H9 (cell line): ENCODE results near the gene CRISPLD2. TPM values are rescaled to one million over a fixed set of nuclear protein-coding genes. Genes with fewer than 3 reads are reported as not detected.

Experiments used
- DNase-seq: peaks from one replicate; pipeline ENCODE4 v3.0.0-alpha.2; 2017
- H2AFZ ChIP-seq: one replicate; pipeline ENCODE4 v1.6.1; 2013; ENCODE audit warnings: mild to moderate bottlenecking, low read length, control low read depth, moderate library complexity
- H2AK5ac ChIP-seq: 2 replicates; pipeline ENCODE4 v1.6.1; 2013; ENCODE audit warnings: low read length, control low read depth, mixed read lengths; ENCODE audit not compliant: insufficient read length
- H2BK120ac ChIP-seq: one replicate; pipeline ENCODE4 v1.6.1; 2013; ENCODE audit warnings: low read depth, mild to moderate bottlenecking, low read length, control low read depth, inconsistent platforms; ENCODE audit not compliant: poor library complexity, severe bottlenecking
- H2BK12ac ChIP-seq: 2 replicates; pipeline ENCODE4 v1.6.1; 2013; ENCODE audit warnings: low read length, control low read depth, mixed read lengths, low read depth; ENCODE audit not compliant: insufficient read length
- H2BK15ac ChIP-seq: 2 replicates; pipeline ENCODE4 v1.6.1; 2013; ENCODE audit warnings: low read depth, low read length, control low read depth
- H2BK20ac ChIP-seq: one replicate; pipeline ENCODE4 v1.6.1; 2013; ENCODE audit warnings: low read depth, mild to moderate bottlenecking, low read length, control low read depth, inconsistent platforms; ENCODE audit not compliant: poor library complexity, severe bottlenecking
- H2BK5ac ChIP-seq: 2 replicates; pipeline ENCODE4 v1.6.1; 2013; ENCODE audit warnings: low read length, control low read depth, mixed read lengths; ENCODE audit not compliant: insufficient read length
- H3K14ac ChIP-seq: 2 replicates; pipeline ENCODE4 v1.6.1; 2013; ENCODE audit warnings: low read length, control low read depth; ENCODE audit not compliant: insufficient read depth
- H3K18ac ChIP-seq: 2 replicates; pipeline ENCODE4 v1.6.1; 2013; ENCODE audit warnings: low read depth, mild to moderate bottlenecking, mixed read lengths, low read length, control low read depth; ENCODE audit not compliant: insufficient read length
- H3K23ac ChIP-seq: 2 replicates; pipeline ENCODE4 v1.6.1; 2013; ENCODE audit warnings: low read length, control low read depth, mixed read lengths, low read depth; ENCODE audit not compliant: insufficient read length
- H3K23me2 ChIP-seq: 2 replicates; pipeline ENCODE4 v1.6.1; 2013; ENCODE audit warnings: low read depth, mild to moderate bottlenecking, mixed read lengths, low read length, control low read depth; ENCODE audit not compliant: insufficient read length, poor library complexity, severe bottlenecking
- H3K27ac ChIP-seq: 2 replicates; pipeline ENCODE4 v1.5.1; 2013; ENCODE audit warnings: low read length, control low read depth, mixed read lengths, low read depth; ENCODE audit not compliant: insufficient read length
- H3K27me3 ChIP-seq: 2 replicates; pipeline ENCODE4 v1.6.1; 2013; ENCODE audit warnings: low read length, control low read depth, inconsistent platforms; ENCODE audit not compliant: insufficient read depth
- H3K4ac ChIP-seq: 2 replicates; pipeline ENCODE4 v1.6.1; 2013; ENCODE audit warnings: low read depth, mild to moderate bottlenecking, control low read depth, inconsistent platforms, low read length, moderate library complexity
- H3K4me1 ChIP-seq: 2 replicates; pipeline ENCODE4 v1.6.1; 2013; ENCODE audit warnings: low read length, control low read depth, inconsistent platforms; ENCODE audit not compliant: insufficient read depth
- H3K4me2 ChIP-seq: 2 replicates; pipeline ENCODE4 v1.6.1; 2013; ENCODE audit warnings: low read length, control low read depth, mixed read lengths; ENCODE audit not compliant: insufficient read length, insufficient read depth
- H3K56ac ChIP-seq: 2 replicates; pipeline ENCODE4 v1.6.1; 2013; ENCODE audit warnings: low read depth, mild to moderate bottlenecking, mixed read lengths, low read length, control low read depth; ENCODE audit not compliant: insufficient read length
- H3K79me1 ChIP-seq: 2 replicates; pipeline ENCODE4 v1.6.1; 2013; ENCODE audit warnings: low read depth, mild to moderate bottlenecking, moderate library complexity, low read length, control low read depth, inconsistent platforms; ENCODE audit not compliant: insufficient read depth, poor library complexity, severe bottlenecking
- H3K79me2 ChIP-seq: 2 replicates; pipeline ENCODE4 v1.6.1; 2013; ENCODE audit warnings: low read length, control low read depth, inconsistent platforms; ENCODE audit not compliant: insufficient read depth
- H3K9ac ChIP-seq: 2 replicates; pipeline ENCODE4 v1.6.1; 2013; ENCODE audit warnings: low read length, control low read depth, mixed read lengths; ENCODE audit not compliant: insufficient read length; ENCODE audit errors: extremely low read depth
- H3K9me3 ChIP-seq: one replicate; pipeline ENCODE4 v1.6.1; 2013; ENCODE audit warnings: low read depth, low read length, inconsistent platforms; ENCODE audit not compliant: control insufficient read depth
- H3T11ph ChIP-seq: one replicate; pipeline ENCODE4 v1.6.1; 2013; ENCODE audit warnings: mild to moderate bottlenecking, low read length, control low read depth, inconsistent platforms
- H4K20me1 ChIP-seq: one replicate; pipeline ENCODE4 v1.6.1; 2013; ENCODE audit not compliant: control insufficient read depth, insufficient read length, insufficient read depth
- H4K5ac ChIP-seq: 2 replicates; pipeline ENCODE4 v1.6.1; 2013; ENCODE audit warnings: low read depth, mild to moderate bottlenecking, mixed read lengths, low read length, control low read depth; ENCODE audit not compliant: insufficient read length
- H4K8ac ChIP-seq: replicated peaks from 2 replicates; pipeline ENCODE4 v1.6.1; 2013; ENCODE audit warnings: low read length, control low read depth, mixed read lengths, low read depth; ENCODE audit not compliant: insufficient read length
- H4K91ac ChIP-seq: 2 replicates; pipeline ENCODE4 v1.6.1; 2013; ENCODE audit warnings: low read depth, mild to moderate bottlenecking, moderate library complexity, mixed read lengths, low read length, control low read depth; ENCODE audit not compliant: insufficient read length
- H3K27ac Mint-ChIP-seq, 3 experiments: 2 replicates in 2 of 3; 3 replicates in 1 of 3; pipeline ENCODE4 v1.8.0; 2020 to 2021; ENCODE audit warnings: mixed read lengths in 3 of 3, mild to moderate bottlenecking in 1 of 3, moderate library complexity in 1 of 3
- H3K27me3 Mint-ChIP-seq: 2 replicates; pipeline ENCODE4 v1.8.0; 2021; ENCODE audit warnings: low read depth, mild to moderate bottlenecking, moderate library complexity, mixed read lengths
- H3K36me3 Mint-ChIP-seq, 3 experiments: 2 replicates in 2 of 3; 3 replicates in 1 of 3; pipeline ENCODE4 v1.8.0; 2020 to 2021; ENCODE audit warnings: low read depth in 3 of 3, mixed read lengths in 3 of 3; ENCODE audit not compliant: insufficient read depth in 1 of 3
- H3K4me1 Mint-ChIP-seq, 2 experiments: 2 replicates each; pipeline ENCODE4 v1.8.0; 2020; ENCODE audit warnings: mixed read lengths in 2 of 2
- H3K4me3 Mint-ChIP-seq, 2 experiments: 2 replicates in 1 of 2; 3 replicates in 1 of 2; pipeline ENCODE4 v1.8.0; 2020 to 2021; ENCODE audit warnings: mild to moderate bottlenecking in 2 of 2, mixed read lengths in 2 of 2, moderate library complexity in 1 of 2
- H3K9me3 Mint-ChIP-seq, 2 experiments: 2 replicates in 1 of 2; 3 replicates in 1 of 2; pipeline ENCODE4 v1.8.0; 2020; ENCODE audit warnings: mild to moderate bottlenecking in 2 of 2, mixed read lengths in 2 of 2, moderate library complexity in 1 of 2
- WGBS: extraction: QIAGEN DNeasy Blood & Tissue Kit; methylation state at CpG from one replicate; pipeline ENCODE4 v1.1.7; 2013; ENCODE audit warnings: missing lambda C conversion rate, low lambda C conversion rate, mixed read lengths; ENCODE audit not compliant: insufficient read length; ENCODE audit errors: extremely low coverage; 5-methylcytosine and 5-hydroxymethylcytosine counted together
- total RNA-seq: library from RNA; stranded (reverse); gene quantifications from 2 replicates; pipeline ENCODE4 v1.2.1, GENCODE V29; 2021
- TF ChIP-seq, protein P1 (sequence below): fragments of 200-600 bp; sonication (generic); conservative IDR thresholded peaks from 3 replicates; pipeline ENCODE4 v1.8.0; 2021; ENCODE audit warnings: antibody characterized with exemption, mild to moderate bottlenecking

Gene CRISPLD2
- total RNA-seq, 1 experiment from 2014 or later = 2.3 TPM

DNA sequence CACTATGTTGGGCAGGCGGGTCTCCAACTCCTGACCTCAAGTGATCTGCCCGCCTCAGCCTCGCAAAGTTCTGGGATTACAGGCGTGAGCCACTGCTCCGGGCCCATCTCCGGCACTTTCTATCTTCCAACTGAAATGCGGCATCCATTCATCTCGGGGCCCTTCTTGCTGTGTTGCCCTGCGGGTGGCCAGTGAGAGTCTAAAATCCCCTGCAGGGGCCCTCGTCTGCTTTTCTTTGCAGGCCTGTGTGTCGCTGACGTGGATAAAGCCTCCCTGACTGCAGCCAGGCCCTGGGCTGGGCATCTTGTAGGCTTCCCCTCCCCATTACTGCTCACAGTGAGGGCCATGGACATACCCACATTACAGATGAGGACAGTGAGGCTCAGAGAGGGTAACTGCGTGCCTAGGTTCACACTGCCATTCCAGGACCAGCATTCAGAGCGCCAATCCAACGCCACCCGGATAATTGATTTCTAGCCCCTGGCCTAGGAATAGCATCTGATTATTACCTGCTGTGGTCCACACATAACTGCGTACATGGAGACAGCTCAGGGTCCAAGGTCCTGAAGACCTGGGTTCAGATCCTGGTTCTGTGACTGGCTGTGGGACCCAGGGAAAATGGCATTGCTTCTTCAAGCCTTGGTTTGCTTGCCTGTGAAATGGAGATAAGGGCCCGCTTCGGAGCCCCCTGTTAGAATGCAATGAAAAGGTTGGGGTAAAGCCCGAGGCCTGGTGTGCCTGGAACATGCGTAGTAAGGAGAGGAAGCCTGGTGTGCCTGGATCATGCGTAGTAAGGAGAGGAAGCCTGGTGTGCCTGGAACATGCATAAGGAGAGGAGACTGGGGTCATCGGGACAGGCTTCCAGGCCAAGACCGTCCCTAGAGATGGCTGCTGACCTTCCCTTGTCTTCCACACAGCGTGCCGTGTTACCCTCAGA is 25.0 kb downstream of the CRISPLD2 start:
- H3K23me2 ChIP-seq = no peaks in the 10 kb centered on the region
- Mint-ChIP-seq H3K4me3 (peak overlapping the region in 1 of 2 experiments; percentile 33; a peak in 3 of 5 replicates), H3K36me3 (no peaks in the 10 kb centered on the region; a peak in 2 of 7 replicates), H3K27ac (no peak overlapping the region), H3K9me3 (no peaks in the 10 kb centered on the region; a peak in 1 of 5 replicates), H3K4me1 (peaks cover 67 to 80% of the 10 kb centered on the region in 2 experiments), H3K27me3 (peaks cover 81% of the 10 kb centered on the region)
- H3K14ac ChIP-seq = no peak overlapping the region
- no peaks in the 10 kb centered on the region for H3K27me3 ChIP-seq
- no peak overlapping the region for H4K8ac ChIP-seq
- H4K5ac ChIP-seq = no peak overlapping the region
- H2AK5ac ChIP-seq = no peak overlapping the region
- no peak overlapping the region for H3K56ac ChIP-seq
- H3T11ph ChIP-seq = no peak overlapping the region
- peak; percentile 64 for DNase-seq
- no peaks in the 10 kb centered on the region for H3K9me3 ChIP-seq
- no peak overlapping the region for H2BK20ac ChIP-seq
- H4K91ac ChIP-seq = no peak overlapping the region
- H3K27ac ChIP-seq = no peak overlapping the region
- H2BK15ac ChIP-seq = no peak overlapping the region
- no CpG with 5 or more reads among the region's 26 CpGs for WGBS
- H2BK5ac ChIP-seq = no peak overlapping the region
- no peak overlapping the region for H2BK120ac ChIP-seq
- no peak overlapping the region for H2BK12ac ChIP-seq
- no peak overlapping the region for H2AFZ ChIP-seq
- no peak overlapping the region for H3K4ac ChIP-seq
- H3K9ac ChIP-seq = no peak overlapping the region
- peaks cover 13% of the 10 kb centered on the region; the same call in 1 of the 2 replicates for H3K4me1 ChIP-seq
- H3K79me2 ChIP-seq = no peaks in the 10 kb centered on the region
- no peak overlapping the region for H3K18ac ChIP-seq
- TF ChIP-seq, protein P1, sequence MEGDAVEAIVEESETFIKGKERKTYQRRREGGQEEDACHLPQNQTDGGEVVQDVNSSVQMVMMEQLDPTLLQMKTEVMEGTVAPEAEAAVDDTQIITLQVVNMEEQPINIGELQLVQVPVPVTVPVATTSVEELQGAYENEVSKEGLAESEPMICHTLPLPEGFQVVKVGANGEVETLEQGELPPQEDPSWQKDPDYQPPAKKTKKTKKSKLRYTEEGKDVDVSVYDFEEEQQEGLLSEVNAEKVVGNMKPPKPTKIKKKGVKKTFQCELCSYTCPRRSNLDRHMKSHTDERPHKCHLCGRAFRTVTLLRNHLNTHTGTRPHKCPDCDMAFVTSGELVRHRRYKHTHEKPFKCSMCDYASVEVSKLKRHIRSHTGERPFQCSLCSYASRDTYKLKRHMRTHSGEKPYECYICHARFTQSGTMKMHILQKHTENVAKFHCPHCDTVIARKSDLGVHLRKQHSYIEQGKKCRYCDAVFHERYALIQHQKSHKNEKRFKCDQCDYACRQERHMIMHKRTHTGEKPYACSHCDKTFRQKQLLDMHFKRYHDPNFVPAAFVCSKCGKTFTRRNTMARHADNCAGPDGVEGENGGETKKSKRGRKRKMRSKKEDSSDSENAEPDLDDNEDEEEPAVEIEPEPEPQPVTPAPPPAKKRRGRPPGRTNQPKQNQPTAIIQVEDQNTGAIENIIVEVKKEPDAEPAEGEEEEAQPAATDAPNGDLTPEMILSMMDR = no peak
- H3K79me1 ChIP-seq = no peaks in the 10 kb centered on the region
- no peak overlapping the region for H3K4me2 ChIP-seq
- H4K20me1 ChIP-seq = no peaks in the 10 kb centered on the region
- no peak overlapping the region for H3K23ac ChIP-seq
